ENCODE data around the gene ADRA2C. TPM values are rescaled to one million over a fixed set of nuclear protein-coding genes. Genes with fewer than 3 reads are reported as not detected.

ADRA2C gene
- total RNA-seq, 1 donor from 2014 or later = 17.2 TPM

GRCh38 chr4:3723232-3723642 is 42.9 kb upstream of the ADRA2C start:
- Histone ChIP-seq H3K27ac (no peak overlapping the region), H3K4me3 (no peak overlapping the region), H3K36me3 (no peaks in the 10 kb centered on the region), H3K9me3 (peaks cover 4% of the 10 kb centered on the region), H3K4me1 (peaks cover 12% of the 10 kb centered on the region), H3K27me3 (no peaks in the 10 kb centered on the region)
- no peak for DNase-seq (ENCODE audit: extremely low spot score in 2 of 2)
- TF ChIP-seq POLR2A (IDR thresholded peaks at IDR 0.05) = no peak
- TF ChIP-seq POLR2AphosphoS5 (IDR thresholded peaks at IDR 0.05; ENCODE audit: insufficient read depth in 1 of 2, low read depth in 1 of 2) = no peak
- TF ChIP-seq, protein P1, sequence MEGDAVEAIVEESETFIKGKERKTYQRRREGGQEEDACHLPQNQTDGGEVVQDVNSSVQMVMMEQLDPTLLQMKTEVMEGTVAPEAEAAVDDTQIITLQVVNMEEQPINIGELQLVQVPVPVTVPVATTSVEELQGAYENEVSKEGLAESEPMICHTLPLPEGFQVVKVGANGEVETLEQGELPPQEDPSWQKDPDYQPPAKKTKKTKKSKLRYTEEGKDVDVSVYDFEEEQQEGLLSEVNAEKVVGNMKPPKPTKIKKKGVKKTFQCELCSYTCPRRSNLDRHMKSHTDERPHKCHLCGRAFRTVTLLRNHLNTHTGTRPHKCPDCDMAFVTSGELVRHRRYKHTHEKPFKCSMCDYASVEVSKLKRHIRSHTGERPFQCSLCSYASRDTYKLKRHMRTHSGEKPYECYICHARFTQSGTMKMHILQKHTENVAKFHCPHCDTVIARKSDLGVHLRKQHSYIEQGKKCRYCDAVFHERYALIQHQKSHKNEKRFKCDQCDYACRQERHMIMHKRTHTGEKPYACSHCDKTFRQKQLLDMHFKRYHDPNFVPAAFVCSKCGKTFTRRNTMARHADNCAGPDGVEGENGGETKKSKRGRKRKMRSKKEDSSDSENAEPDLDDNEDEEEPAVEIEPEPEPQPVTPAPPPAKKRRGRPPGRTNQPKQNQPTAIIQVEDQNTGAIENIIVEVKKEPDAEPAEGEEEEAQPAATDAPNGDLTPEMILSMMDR (IDR thresholded peaks at IDR 0.05) = no peak
- intact Hi-C loops (cut with DNase I) = no loop called here

GRCh38 chr4:3724319-3725231 is 41.6 kb upstream of the ADRA2C start:
- Histone ChIP-seq H3K27ac (no peak overlapping the region), H3K27me3 (no peaks in the 10 kb centered on the region), H3K4me1 (peaks cover 12% of the 10 kb centered on the region), H3K9me3 (no peaks in the 10 kb centered on the region), H3K36me3 (no peaks in the 10 kb centered on the region), H3K4me3 (no peak overlapping the region)
- intact Hi-C loops (cut with DNase I) = no loop called here
- no peak for TF ChIP-seq POLR2AphosphoS5 (IDR thresholded peaks at IDR 0.05; ENCODE audit: insufficient read depth in 1 of 2, low read depth in 1 of 2)
- no peak for TF ChIP-seq POLR2A (IDR thresholded peaks at IDR 0.05)
- no peak for DNase-seq (ENCODE audit: extremely low spot score in 2 of 2)

DNA sequence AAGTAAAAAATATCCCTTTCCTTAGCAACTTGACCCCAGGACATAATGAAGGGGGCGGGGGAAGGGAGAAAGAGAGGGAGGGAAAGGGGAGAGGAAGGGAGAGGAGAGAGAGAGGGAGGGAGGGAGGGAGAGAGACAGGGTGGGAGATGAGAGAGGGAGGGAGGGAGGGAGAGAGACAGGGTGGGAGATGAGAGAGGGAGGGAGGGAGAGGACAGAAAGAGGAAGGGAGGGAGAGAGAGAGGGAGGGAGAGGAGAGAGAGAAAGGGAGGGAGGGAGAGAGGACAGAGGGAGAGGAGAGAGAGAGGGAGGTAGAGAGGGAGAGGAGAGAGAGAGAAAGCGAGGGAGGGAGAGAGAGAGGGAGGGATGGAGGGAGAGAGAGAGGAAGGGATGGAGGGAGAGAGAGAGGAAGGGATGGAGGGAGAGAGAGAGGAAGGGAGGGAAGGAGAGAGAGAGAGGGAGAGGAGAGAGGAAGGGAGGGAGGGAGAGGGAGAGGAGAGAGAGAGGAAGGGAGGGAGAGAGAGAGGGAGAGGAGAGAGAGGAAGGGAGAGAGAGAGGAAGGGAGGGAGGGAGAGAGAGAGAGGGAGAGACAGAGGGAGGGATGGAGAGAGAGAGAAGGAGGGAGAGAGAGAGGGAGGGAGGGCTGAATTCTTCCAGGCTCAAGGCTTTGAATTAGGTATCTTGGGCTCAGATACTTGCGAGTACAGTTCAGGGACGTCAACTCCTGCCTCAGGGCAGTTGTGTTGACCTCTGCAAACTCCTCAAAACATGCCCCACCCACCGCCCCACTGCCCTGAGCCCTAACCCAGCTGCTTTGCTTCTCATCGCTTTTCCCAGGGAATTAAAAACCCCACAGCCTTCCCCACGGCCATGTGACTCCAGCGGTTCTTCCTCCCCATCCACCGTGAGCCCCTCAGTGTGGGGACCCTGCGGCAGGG is 40.0 kb upstream of the ADRA2C start:
- no peaks in the 10 kb centered on the region for H3K27me3 ChIP-seq
- no peaks in the 10 kb centered on the region for H3K9me3 ChIP-seq
- intact Hi-C loops (cut with DNase I) = no loop called here
- TF ChIP-seq, protein P1 (IDR thresholded peaks at IDR 0.05) = no peak
- TF ChIP-seq POLR2AphosphoS5 (IDR thresholded peaks at IDR 0.05; ENCODE audit: insufficient read depth in 1 of 2, low read depth in 1 of 2) (no peak), POLR2A (IDR thresholded peaks at IDR 0.05) (no peak)
- no peaks in the 10 kb centered on the region for H3K36me3 ChIP-seq
- DNase-seq (ENCODE audit: extremely low spot score in 2 of 2) = no peak
- H3K27ac ChIP-seq = no peak overlapping the region
- H3K4me1 ChIP-seq = peaks cover 12% of the 10 kb centered on the region
- no peak overlapping the region for H3K4me3 ChIP-seq

- Histone ChIP-seq H3K4me3 (no peak overlapping the region), H3K27me3 (no peaks in the 10 kb centered on the region), H3K4me1 (peaks cover 12% of the 10 kb centered on the region), H3K36me3 (no peaks in the 10 kb centered on the region), H3K9me3 (no peaks in the 10 kb centered on the region), H3K27ac (no peak overlapping the region)
- TF ChIP-seq, protein P1 (IDR thresholded peaks at IDR 0.05) = no peak
- no peak for TF ChIP-seq POLR2AphosphoS5 (IDR thresholded peaks at IDR 0.05; ENCODE audit: insufficient read depth in 1 of 2, low read depth in 1 of 2)
- TF ChIP-seq POLR2A (IDR thresholded peaks at IDR 0.05) = no peak
- DNase-seq (ENCODE audit: extremely low spot score in 2 of 2) = no peak
- intact Hi-C loops (cut with DNase I) = no loop called here
Measured at GRCh38 chr4:3727847-3728469, 38.2 kb upstream of the ADRA2C start.
